ENCODE measurements around the gene LRRC56. TPM values are rescaled to one million over a fixed set of nuclear protein-coding genes. Genes with fewer than 3 reads are reported as not detected.
A peak's percentile ranks its signal among the peaks of the same experiment; 100 is the strongest.

The LRRC56 gene
- total and polyA plus RNA-seq, 2 donors from 2014 or later = 1.2 to 7.7 TPM

- no peaks in the 10 kb centered on the region for H3K4me1 ChIP-seq (ENCODE audit: control insufficient read depth in 2 of 3, insufficient read depth in 2 of 3, low read depth in 1 of 3, low read length in 3 of 3)
- FAIRE-seq (no peak), DNase-seq (peak; percentile 78 to 86 (median 79))
- H3K27me3 ChIP-seq (ENCODE audit: control insufficient read depth, insufficient read depth, low read length) = no peaks in the 10 kb centered on the region
- H3K36me3 ChIP-seq (ENCODE audit: control insufficient read depth in 2 of 3, insufficient read depth in 3 of 3, low read length in 3 of 3) = peaks cover 8 to 16% (median 14%) of the 10 kb centered on the region in 3 donors
- TF ChIP-seq CTCF (IDR thresholded peaks at IDR 0.05; ENCODE audit: borderline replicate concordance, extremely low read depth, insufficient read depth) = no peak
- intact Hi-C loops (cut with DNase I) = no loop called here
- no peak overlapping the region for H3K27ac ChIP-seq (ENCODE audit: low read depth in 2 of 2, low read length in 2 of 2)
- H3K9me3 ChIP-seq (ENCODE audit: control insufficient read depth in 2 of 3, insufficient read depth in 1 of 3, low read length in 3 of 3) = no peaks in the 10 kb centered on the region
- no peak overlapping the region for H3K4me3 ChIP-seq (ENCODE audit: low read length in 3 of 3)
- no peak overlapping the region for H3K9ac ChIP-seq (ENCODE audit: low read length in 3 of 3)
These were observed 44.7 kb upstream of the LRRC56 start for GRCh38 chr11:492427-493226.

GRCh38 chr11:494761-495536 is 42.4 kb upstream of the LRRC56 start:
- peak in 4 of 5 donors; percentile 53 to 80 (median 64) for DNase-seq
- intact Hi-C loops (cut with DNase I) = no loop called here
- no peak for TF ChIP-seq CTCF (IDR thresholded peaks at IDR 0.05; ENCODE audit: borderline replicate concordance, extremely low read depth, insufficient read depth)
- H3K9me3 ChIP-seq (ENCODE audit: control insufficient read depth in 2 of 3, insufficient read depth in 1 of 3, low read length in 3 of 3) = no peaks in the 10 kb centered on the region
- no peak for FAIRE-seq
- no peaks in the 10 kb centered on the region for H3K4me1 ChIP-seq (ENCODE audit: control insufficient read depth in 2 of 3, insufficient read depth in 2 of 3, low read depth in 1 of 3, low read length in 3 of 3)
- peaks cover 10 to 37% (median 27%) of the 10 kb centered on the region in 3 donors for H3K36me3 ChIP-seq (ENCODE audit: control insufficient read depth in 2 of 3, insufficient read depth in 3 of 3, low read length in 3 of 3)
- H3K9ac ChIP-seq (ENCODE audit: low read length in 3 of 3) = no peak overlapping the region
- no peaks in the 10 kb centered on the region for H3K27me3 ChIP-seq (ENCODE audit: control insufficient read depth, insufficient read depth, low read length)
- no peak overlapping the region for H3K27ac ChIP-seq (ENCODE audit: low read depth in 2 of 2, low read length in 2 of 2)
- no peak overlapping the region for H3K4me3 ChIP-seq (ENCODE audit: low read length in 3 of 3)

GRCh38 chr11:495537-495931 is 41.8 kb upstream of the LRRC56 start:
- no peak for TF ChIP-seq CTCF (IDR thresholded peaks at IDR 0.05; ENCODE audit: borderline replicate concordance, extremely low read depth, insufficient read depth)
- no peak overlapping the region for H3K9ac ChIP-seq (ENCODE audit: low read length in 3 of 3)
- no peaks in the 10 kb centered on the region for H3K4me1 ChIP-seq (ENCODE audit: control insufficient read depth in 2 of 3, insufficient read depth in 2 of 3, low read depth in 1 of 3, low read length in 3 of 3)
- no peaks in the 10 kb centered on the region for H3K9me3 ChIP-seq (ENCODE audit: control insufficient read depth in 2 of 3, insufficient read depth in 1 of 3, low read length in 3 of 3)
- peaks cover 12 to 40% (median 32%) of the 10 kb centered on the region in 3 donors for H3K36me3 ChIP-seq (ENCODE audit: control insufficient read depth in 2 of 3, insufficient read depth in 3 of 3, low read length in 3 of 3)
- intact Hi-C loops (cut with DNase I) = no loop called here
- peak in 1 of 5 donors; percentile 37 for DNase-seq
- no peak for FAIRE-seq
- H3K27ac ChIP-seq (ENCODE audit: low read depth in 2 of 2, low read length in 2 of 2) = no peak overlapping the region
- no peak overlapping the region for H3K4me3 ChIP-seq (ENCODE audit: low read length in 3 of 3)
- no peaks in the 10 kb centered on the region for H3K27me3 ChIP-seq (ENCODE audit: control insufficient read depth, insufficient read depth, low read length)
